ENCODE data around the gene DRC1.

The DRC1 gene

DNA sequence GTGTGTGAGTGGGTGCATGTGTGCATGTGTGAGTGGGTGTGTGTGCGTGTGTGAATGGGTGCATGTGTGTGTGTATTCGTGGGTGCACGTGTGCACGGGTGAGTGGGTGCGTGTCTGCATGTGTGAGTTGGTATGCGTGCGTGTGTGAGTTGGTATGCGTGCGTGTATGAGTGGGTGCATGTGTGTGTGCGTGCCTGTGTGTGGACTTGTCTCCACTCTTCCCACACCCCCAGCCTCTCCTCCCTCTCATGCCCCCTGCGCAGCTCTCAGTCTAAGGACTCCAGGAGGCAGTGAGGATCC lies 81.3 kb downstream of the DRC1 start:
- Histone ChIP-seq H3K4me3 (ENCODE audit: low read length) (no peak overlapping the region), H3K4me1 (ENCODE audit: control insufficient read depth, low read length) (no peaks in the 10 kb centered on the region), H3K4me2 (ENCODE audit: low read length) (no peak overlapping the region), H3K36me3 (ENCODE audit: control insufficient read depth, low read length) (no peaks in the 10 kb centered on the region), H3K27me3 (ENCODE audit: control insufficient read depth, low read length) (no peaks in the 10 kb centered on the region), H3K9me2 (replicated peaks; ENCODE audit: control insufficient read depth, low read length) (no peaks in the 10 kb centered on the region), H3F3A (ENCODE audit: control insufficient read depth, insufficient read depth) (no peaks in the 10 kb centered on the region), H3K9me3 (ENCODE audit: control insufficient read depth, insufficient read depth, low read length) (no peaks in the 10 kb centered on the region), H4K20me1 (ENCODE audit: control insufficient read depth, insufficient read depth, low read depth, low read length) (no peaks in the 10 kb centered on the region), H3K27ac (ENCODE audit: low read depth, low read length) (no peak overlapping the region), H3K79me2 (ENCODE audit: control insufficient read depth, low read length) (no peaks in the 10 kb centered on the region)
- TF ChIP-seq, protein P1, sequence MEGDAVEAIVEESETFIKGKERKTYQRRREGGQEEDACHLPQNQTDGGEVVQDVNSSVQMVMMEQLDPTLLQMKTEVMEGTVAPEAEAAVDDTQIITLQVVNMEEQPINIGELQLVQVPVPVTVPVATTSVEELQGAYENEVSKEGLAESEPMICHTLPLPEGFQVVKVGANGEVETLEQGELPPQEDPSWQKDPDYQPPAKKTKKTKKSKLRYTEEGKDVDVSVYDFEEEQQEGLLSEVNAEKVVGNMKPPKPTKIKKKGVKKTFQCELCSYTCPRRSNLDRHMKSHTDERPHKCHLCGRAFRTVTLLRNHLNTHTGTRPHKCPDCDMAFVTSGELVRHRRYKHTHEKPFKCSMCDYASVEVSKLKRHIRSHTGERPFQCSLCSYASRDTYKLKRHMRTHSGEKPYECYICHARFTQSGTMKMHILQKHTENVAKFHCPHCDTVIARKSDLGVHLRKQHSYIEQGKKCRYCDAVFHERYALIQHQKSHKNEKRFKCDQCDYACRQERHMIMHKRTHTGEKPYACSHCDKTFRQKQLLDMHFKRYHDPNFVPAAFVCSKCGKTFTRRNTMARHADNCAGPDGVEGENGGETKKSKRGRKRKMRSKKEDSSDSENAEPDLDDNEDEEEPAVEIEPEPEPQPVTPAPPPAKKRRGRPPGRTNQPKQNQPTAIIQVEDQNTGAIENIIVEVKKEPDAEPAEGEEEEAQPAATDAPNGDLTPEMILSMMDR (IDR thresholded peaks at IDR 0.05; ENCODE audit: low read depth, low read length, poor library complexity, severe bottlenecking), result no peak
- no peak for TF ChIP-seq EZH2phosphoT487 (IDR thresholded peaks at IDR 0.05; ENCODE audit: borderline replicate concordance, low read length)

DNA sequence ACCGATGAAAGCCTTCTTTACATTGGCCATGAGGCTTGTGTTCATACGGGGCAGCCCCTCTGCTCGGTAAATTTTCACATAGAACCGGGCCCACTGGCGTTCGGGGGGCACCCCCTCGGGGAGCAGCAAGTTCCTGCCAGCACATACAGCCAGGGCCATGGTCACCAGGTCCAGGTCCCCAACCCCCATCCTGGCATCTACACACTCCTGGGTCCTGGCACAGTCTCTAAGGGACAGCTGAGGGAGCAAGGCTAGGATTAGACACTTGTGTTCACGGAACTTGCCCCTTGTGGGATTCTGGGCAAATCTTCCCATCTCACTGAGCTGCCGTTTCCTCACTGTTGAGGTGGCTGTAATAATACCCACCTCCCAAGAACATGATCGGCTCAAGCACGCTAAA lies 81.8 kb downstream of the DRC1 start:
- no peaks in the 10 kb centered on the region for H3K4me1 ChIP-seq (ENCODE audit: control insufficient read depth, low read length)
- no peaks in the 10 kb centered on the region for H3K9me2 ChIP-seq (replicated peaks; ENCODE audit: control insufficient read depth, low read length)
- no peak overlapping the region for H3K4me2 ChIP-seq (ENCODE audit: low read length)
- H4K20me1 ChIP-seq (ENCODE audit: control insufficient read depth, insufficient read depth, low read depth, low read length), result no peaks in the 10 kb centered on the region
- no peak overlapping the region for H3K4me3 ChIP-seq (ENCODE audit: low read length)
- no peaks in the 10 kb centered on the region for H3F3A ChIP-seq (ENCODE audit: control insufficient read depth, insufficient read depth)
- H3K36me3 ChIP-seq (ENCODE audit: control insufficient read depth, low read length), result no peaks in the 10 kb centered on the region
- H3K9me3 ChIP-seq (ENCODE audit: control insufficient read depth, insufficient read depth, low read length), result no peaks in the 10 kb centered on the region
- no peak overlapping the region for H3K27ac ChIP-seq (ENCODE audit: low read depth, low read length)
- no peaks in the 10 kb centered on the region for H3K79me2 ChIP-seq (ENCODE audit: control insufficient read depth, low read length)
- TF ChIP-seq, protein P1 (IDR thresholded peaks at IDR 0.05; ENCODE audit: low read depth, low read length, poor library complexity, severe bottlenecking), result no peak
- no peak for TF ChIP-seq EZH2phosphoT487 (IDR thresholded peaks at IDR 0.05; ENCODE audit: borderline replicate concordance, low read length)
- H3K27me3 ChIP-seq (ENCODE audit: control insufficient read depth, low read length), result no peaks in the 10 kb centered on the region

DNA sequence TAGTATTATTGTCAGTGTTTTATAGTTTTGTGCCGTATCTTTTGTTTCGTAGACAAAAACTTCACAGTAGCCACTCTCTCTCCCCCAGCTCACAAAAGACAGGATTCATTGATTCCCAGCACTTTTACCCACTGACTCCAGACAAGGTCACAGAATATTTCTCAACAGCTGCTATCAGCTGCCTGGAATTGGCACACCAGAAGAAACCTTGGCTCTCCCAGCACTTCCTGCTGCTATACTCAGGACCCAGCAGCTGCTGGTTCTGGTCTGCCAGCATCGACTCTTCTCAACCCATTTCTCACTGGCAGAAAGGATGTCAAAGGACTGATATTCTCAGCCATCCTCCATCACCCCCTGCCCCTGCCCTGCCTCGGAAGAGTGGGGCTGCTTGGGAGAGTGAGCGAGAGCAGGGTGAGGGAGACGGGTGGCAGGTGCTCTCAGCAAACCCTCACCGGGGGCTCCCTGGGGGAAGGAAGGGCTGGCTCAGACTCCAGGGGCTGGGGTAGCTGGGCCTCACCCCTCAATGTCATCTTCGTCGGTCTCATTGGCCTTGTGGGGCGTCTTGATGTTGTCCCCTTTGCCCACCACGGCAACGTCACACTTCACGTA lies 82.3 kb downstream of the DRC1 start:
- no peaks in the 10 kb centered on the region for H3K27me3 ChIP-seq (ENCODE audit: control insufficient read depth, low read length)
- TF ChIP-seq, protein P1 (IDR thresholded peaks at IDR 0.05; ENCODE audit: low read depth, low read length, poor library complexity, severe bottlenecking), result no peak
- TF ChIP-seq EZH2phosphoT487 (IDR thresholded peaks at IDR 0.05; ENCODE audit: borderline replicate concordance, low read length), result no peak
- H3F3A ChIP-seq (ENCODE audit: control insufficient read depth, insufficient read depth), result no peaks in the 10 kb centered on the region
- H3K4me3 ChIP-seq (ENCODE audit: low read length), result no peak overlapping the region
- no peaks in the 10 kb centered on the region for H4K20me1 ChIP-seq (ENCODE audit: control insufficient read depth, insufficient read depth, low read depth, low read length)
- no peaks in the 10 kb centered on the region for H3K9me3 ChIP-seq (ENCODE audit: control insufficient read depth, insufficient read depth, low read length)
- no peaks in the 10 kb centered on the region for H3K79me2 ChIP-seq (ENCODE audit: control insufficient read depth, low read length)
- H3K4me1 ChIP-seq (ENCODE audit: control insufficient read depth, low read length), result no peaks in the 10 kb centered on the region
- H3K4me2 ChIP-seq (ENCODE audit: low read length), result no peak overlapping the region
- H3K9me2 ChIP-seq (replicated peaks; ENCODE audit: control insufficient read depth, low read length), result no peaks in the 10 kb centered on the region
- no peaks in the 10 kb centered on the region for H3K36me3 ChIP-seq (ENCODE audit: control insufficient read depth, low read length)
- H3K27ac ChIP-seq (ENCODE audit: low read depth, low read length), result no peak overlapping the region

Data from DOHH2 (cell line).